Activated naive CD8-positive, alpha-beta T cell treated with anti-CD3 and anti-CD28 coated beads for 36 hours (primary cell): ENCODE results near the gene RPS21. TPM values are rescaled to one million over a fixed set of nuclear protein-coding genes. Genes with fewer than 3 reads are reported as not detected.

Experiments used
- DNase-seq: peaks from one replicate; pipeline ENCODE4 v3.0.0; 2021
- H3K27ac Mint-ChIP-seq: one replicate; pipeline ENCODE4 v1.8.0; 2022; ENCODE audit warnings: mild to moderate bottlenecking, moderate library complexity, mixed read lengths
- H3K27me3 Mint-ChIP-seq: one replicate; pipeline ENCODE4 v1.8.0; 2022; ENCODE audit warnings: mild to moderate bottlenecking, mixed read lengths
- H3K36me3 Mint-ChIP-seq: one replicate; pipeline ENCODE4 v1.8.0; 2021; ENCODE audit warnings: mild to moderate bottlenecking, mixed read lengths
- H3K4me1 Mint-ChIP-seq: one replicate; pipeline ENCODE4 v1.8.0; 2021; ENCODE audit warnings: mixed read lengths
- H3K4me3 Mint-ChIP-seq: one replicate; pipeline ENCODE4 v1.8.0; 2022; ENCODE audit warnings: mild to moderate bottlenecking, moderate library complexity, mixed read lengths
- H3K9me3 Mint-ChIP-seq: one replicate; pipeline ENCODE4 v1.8.0; 2022; ENCODE audit warnings: mixed read lengths
- total RNA-seq, 2 experiments: library from RNA; stranded (reverse); gene quantifications; one replicate each; pipeline ENCODE4 v1.2.3, GENCODE V29; 2021

RPS21 gene
- total RNA-seq, 2 experiments from 2014 or later: 2,242 to 2,482 TPM

- no peak overlapping the region for H3K4me3 Mint-ChIP-seq
- no peaks in the 10 kb centered on the region for H3K27me3 Mint-ChIP-seq
- peaks cover 2% of the 10 kb centered on the region for H3K36me3 Mint-ChIP-seq
- no peak for DNase-seq
- peaks cover 5% of the 10 kb centered on the region for H3K9me3 Mint-ChIP-seq
- no peak overlapping the region for H3K27ac Mint-ChIP-seq
- no peaks in the 10 kb centered on the region for H3K4me1 Mint-ChIP-seq
These were observed 36.1 kb upstream of the RPS21 start for GRCh38 chr20:62350629-62351422.

DNA sequence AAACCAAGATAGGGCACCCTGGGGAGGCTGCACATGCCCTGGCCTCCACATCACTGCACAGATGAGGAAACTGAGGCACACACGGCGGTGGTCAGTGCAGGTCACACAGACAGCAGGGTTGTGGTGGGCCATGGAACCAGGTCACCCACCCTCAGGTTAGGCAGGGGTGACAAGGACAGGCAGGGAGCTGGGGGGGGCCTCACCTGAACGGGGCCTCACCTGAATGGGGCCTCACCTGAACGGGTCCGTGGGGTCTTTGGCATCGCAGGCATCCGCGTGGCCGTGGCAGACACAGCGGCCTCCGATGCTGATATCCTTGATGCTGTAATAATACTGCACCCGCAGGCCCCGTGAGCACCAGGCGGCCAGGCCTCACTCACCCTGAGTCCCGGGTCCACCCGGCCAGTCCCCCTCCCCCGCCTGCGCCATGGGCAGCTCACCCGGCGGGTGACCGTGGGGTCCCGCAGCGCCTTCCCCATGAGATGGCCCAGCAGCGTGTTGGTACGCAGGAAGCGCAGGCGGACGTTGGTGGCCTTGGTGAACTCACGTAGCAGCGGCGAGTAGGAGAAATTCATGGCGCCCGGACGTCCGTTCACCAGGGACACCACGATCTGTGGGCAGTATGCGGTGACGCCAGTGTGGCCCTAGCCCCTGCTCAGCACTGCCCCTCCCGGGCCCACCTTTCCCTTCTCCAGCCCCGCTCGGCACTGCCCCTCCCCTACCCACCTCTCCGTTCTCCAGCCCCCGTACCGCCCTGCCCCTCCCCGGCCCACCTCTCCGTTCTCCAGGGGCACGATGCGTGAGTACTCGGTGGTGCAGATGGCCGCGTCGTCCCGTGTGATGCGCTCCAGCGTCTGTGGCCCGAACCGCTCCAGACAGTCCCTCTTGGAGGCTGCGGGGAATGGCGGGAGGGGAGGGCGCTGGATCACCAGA is 35.2 kb upstream of the RPS21 start:
- H3K4me3 Mint-ChIP-seq: no peak overlapping the region
- peaks cover 5% of the 10 kb centered on the region for H3K9me3 Mint-ChIP-seq

GRCh38 chr20:62352402-62353288 is 34.3 kb upstream of the RPS21 start:
- H3K27me3 Mint-ChIP-seq: peaks cover 3% of the 10 kb centered on the region
- peaks cover 5% of the 10 kb centered on the region for H3K9me3 Mint-ChIP-seq
- no peak overlapping the region for H3K27ac Mint-ChIP-seq
- no peaks in the 10 kb centered on the region for H3K4me1 Mint-ChIP-seq
- H3K36me3 Mint-ChIP-seq: peaks cover 2% of the 10 kb centered on the region
- no peak overlapping the region for H3K4me3 Mint-ChIP-seq
- DNase-seq: no peak

More for the DNA sequence above, 35.2 kb upstream of the RPS21 start:
- no peak overlapping the region for H3K27ac Mint-ChIP-seq
- H3K4me1 Mint-ChIP-seq: no peaks in the 10 kb centered on the region
- no peak for DNase-seq
- peaks cover 2% of the 10 kb centered on the region for H3K27me3 Mint-ChIP-seq
- peaks cover 2% of the 10 kb centered on the region for H3K36me3 Mint-ChIP-seq

DNA sequence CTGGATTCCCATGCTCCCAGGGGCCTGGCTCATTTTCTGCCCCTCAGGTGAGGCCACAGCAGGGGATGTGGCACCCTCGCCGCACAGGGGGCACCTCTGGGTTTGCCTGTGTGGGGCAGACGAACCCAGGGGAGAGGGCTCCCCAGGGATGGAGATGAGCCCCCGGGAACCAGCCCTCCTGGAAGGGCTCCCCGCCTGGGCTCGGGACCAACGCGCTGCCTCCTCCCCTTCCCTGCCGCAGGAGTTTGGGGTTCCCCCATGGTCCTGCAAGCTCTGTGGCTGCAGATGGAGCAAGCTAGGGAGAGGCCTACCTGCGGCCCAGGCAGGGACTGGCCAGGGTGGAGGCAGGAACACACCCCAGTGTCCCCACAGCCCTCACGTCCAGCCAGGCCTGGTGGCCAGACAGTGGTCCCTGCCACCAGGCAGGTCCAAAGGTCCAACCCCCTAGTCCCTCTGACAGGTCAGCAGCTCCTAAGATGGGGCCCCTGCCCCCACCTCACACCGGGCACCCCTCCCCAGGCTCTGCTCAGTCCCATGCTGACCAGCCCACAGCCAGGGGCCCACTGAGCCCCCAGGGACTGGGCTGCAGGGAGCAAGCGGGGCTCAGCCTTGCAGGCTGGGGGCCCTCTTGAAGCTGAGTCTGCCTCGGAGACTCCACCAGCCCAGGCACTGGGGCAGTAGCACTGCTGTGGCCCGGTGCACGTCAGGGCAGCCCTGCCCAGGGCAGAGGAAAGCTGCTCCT is 33.4 kb upstream of the RPS21 start:
- no peak overlapping the region for H3K4me3 Mint-ChIP-seq
- H3K27ac Mint-ChIP-seq: no peak overlapping the region
- peaks cover 2% of the 10 kb centered on the region for H3K36me3 Mint-ChIP-seq
- H3K9me3 Mint-ChIP-seq: peaks cover 5% of the 10 kb centered on the region
- peaks cover 3% of the 10 kb centered on the region for H3K27me3 Mint-ChIP-seq
- DNase-seq: no peak
- H3K4me1 Mint-ChIP-seq: no peaks in the 10 kb centered on the region

GRCh38 chr20:62354031-62354808 is 32.7 kb upstream of the RPS21 start:
- no peak overlapping the region for H3K27ac Mint-ChIP-seq
- no peaks in the 10 kb centered on the region for H3K4me1 Mint-ChIP-seq
- no peak overlapping the region for H3K4me3 Mint-ChIP-seq
- peaks cover 2% of the 10 kb centered on the region for H3K9me3 Mint-ChIP-seq
- peaks cover 3% of the 10 kb centered on the region for H3K27me3 Mint-ChIP-seq
- peaks cover 2% of the 10 kb centered on the region for H3K36me3 Mint-ChIP-seq
- no peak for DNase-seq

DNA sequence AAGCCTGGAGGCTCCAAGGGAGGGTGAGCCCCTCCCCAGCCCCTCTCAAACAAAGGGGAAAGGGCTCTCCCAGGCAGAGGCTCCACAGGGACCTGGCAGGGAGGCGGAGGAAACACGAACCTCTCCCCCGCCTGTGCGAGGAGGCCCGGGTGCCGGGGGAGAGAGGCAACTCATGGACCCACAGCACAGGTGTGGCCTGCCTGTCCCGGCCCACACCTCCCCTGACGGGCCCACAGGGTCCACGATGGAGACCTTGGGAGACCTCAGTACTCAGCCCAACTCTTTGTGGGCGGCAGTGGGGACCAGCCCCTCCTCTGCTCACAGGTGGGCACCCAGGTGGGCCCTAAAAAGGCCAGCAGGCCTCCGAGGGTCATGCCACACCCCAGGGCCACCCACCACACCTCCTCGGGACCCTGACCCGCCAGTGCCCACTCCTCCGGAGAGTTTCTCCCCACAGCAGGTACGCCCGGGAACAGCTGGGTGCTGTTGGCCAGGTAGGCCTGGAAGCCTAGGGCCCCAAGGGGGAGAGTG is 32.0 kb upstream of the RPS21 start:
- Mint-ChIP-seq H3K4me3 (no peak overlapping the region), H3K9me3 (no peaks in the 10 kb centered on the region), H3K27ac (no peak overlapping the region), H3K4me1 (no peaks in the 10 kb centered on the region), H3K36me3 (no peaks in the 10 kb centered on the region), H3K27me3 (peaks cover 3% of the 10 kb centered on the region)
- no peak for DNase-seq

GRCh38 chr20:62355516-62355877 is 31.4 kb upstream of the RPS21 start:
- no peaks in the 10 kb centered on the region for H3K4me1 Mint-ChIP-seq
- H3K27me3 Mint-ChIP-seq: peaks cover 3% of the 10 kb centered on the region
- no peak for DNase-seq
- H3K9me3 Mint-ChIP-seq: no peaks in the 10 kb centered on the region
- no peak overlapping the region for H3K27ac Mint-ChIP-seq
- H3K4me3 Mint-ChIP-seq: no peak overlapping the region
- no peaks in the 10 kb centered on the region for H3K36me3 Mint-ChIP-seq

DNA sequence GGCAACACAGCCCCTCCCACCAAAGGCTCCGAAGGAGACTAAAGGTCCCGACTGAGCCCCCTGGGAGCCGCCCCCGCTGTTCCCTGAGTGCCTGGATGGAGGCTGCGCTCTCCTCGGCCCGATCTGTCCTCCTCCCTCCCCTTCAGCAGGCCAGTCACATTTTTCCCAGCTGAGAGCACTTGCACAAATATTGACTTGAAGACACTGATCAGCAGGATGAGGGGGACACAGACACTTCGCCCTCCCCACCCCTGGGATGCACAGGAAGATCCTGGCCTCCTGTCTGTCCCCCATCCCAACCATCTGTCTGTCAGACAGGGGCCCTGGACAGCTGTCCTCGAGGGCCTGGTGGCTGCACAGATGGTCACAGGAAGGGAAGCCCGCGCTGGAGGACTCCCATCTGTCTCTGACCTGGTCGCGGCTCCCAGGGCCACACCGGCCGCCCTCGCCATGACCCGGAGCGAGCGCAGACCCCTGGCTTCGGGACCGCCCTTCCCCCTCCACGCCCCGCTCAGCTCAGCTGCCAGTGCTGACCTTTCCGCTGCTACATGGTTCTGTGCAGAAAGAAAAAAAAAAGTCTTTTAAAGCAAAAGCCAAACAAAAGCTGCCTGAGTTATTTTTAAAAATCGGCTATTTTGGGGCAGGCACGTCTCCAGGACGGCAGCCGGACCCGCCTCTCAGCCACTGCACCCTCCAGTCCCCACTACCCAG is 30.9 kb upstream of the RPS21 start:
- Mint-ChIP-seq H3K9me3 (no peaks in the 10 kb centered on the region), H3K36me3 (no peaks in the 10 kb centered on the region), H3K27me3 (peaks cover 3% of the 10 kb centered on the region), H3K27ac (no peak overlapping the region), H3K4me1 (no peaks in the 10 kb centered on the region), H3K4me3 (no peak overlapping the region)
- DNase-seq: no peak

GRCh38 chr20:62356589-62357186 is 30.2 kb upstream of the RPS21 start:
- Mint-ChIP-seq H3K4me3 (no peak overlapping the region), H3K27me3 (peaks cover 3% of the 10 kb centered on the region), H3K27ac (no peak overlapping the region), H3K4me1 (no peaks in the 10 kb centered on the region), H3K9me3 (no peaks in the 10 kb centered on the region), H3K36me3 (no peaks in the 10 kb centered on the region)
- no peak for DNase-seq

DNA sequence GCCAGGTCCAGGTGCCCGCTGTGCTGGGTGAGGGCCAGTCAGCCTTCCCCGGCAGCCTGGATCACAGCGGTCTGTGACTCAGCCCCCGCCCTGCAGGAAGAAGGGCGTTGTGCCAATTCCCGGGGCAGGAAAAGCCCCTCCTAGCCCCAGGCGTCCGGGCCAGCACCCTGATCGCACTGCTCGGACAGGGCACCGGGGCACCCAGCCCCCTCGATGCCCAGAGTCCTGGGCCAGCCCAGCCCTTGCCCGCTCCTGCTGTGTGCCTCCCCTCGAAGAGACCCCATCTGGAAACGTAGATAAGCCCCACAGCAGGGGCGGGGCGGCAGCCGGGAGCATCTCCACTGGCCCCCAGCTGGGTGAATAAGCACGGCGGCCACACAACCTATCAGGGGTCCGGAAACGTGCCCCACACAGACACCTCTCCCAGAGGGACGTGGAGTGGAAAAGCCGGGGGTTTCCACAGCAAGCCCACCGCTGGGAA is 29.7 kb upstream of the RPS21 start:
- Mint-ChIP-seq H3K4me3 (no peak overlapping the region), H3K27me3 (peaks cover 3% of the 10 kb centered on the region), H3K9me3 (no peaks in the 10 kb centered on the region), H3K27ac (no peak overlapping the region), H3K36me3 (no peaks in the 10 kb centered on the region), H3K4me1 (no peaks in the 10 kb centered on the region)
- no peak for DNase-seq

DNA sequence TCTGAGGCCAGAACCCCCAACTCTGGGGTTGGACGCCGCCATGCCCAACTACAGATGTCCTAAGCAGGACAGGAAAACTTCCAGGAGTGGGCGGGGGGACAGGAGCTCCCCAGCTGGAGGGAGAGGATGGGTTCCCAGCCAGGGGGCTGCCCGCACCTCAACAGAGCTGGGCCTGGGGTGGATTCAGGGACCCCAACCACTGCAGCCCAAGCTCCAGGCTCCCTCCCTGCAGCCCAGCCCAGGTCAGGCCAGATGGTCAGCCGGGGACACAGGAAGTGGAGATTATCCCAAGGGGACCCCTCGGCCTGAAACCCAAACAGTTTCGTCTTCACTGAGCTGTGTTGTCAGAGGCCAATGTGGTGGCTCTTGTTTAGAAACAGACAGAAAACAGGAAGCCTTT is 29.2 kb upstream of the RPS21 start:
- H3K36me3 Mint-ChIP-seq: no peaks in the 10 kb centered on the region
- H3K27me3 Mint-ChIP-seq: peaks cover 7% of the 10 kb centered on the region
- H3K9me3 Mint-ChIP-seq: no peaks in the 10 kb centered on the region
- H3K4me1 Mint-ChIP-seq: no peaks in the 10 kb centered on the region
- H3K4me3 Mint-ChIP-seq: no peak overlapping the region
- DNase-seq: no peak
- H3K27ac Mint-ChIP-seq: no peak overlapping the region

DNA sequence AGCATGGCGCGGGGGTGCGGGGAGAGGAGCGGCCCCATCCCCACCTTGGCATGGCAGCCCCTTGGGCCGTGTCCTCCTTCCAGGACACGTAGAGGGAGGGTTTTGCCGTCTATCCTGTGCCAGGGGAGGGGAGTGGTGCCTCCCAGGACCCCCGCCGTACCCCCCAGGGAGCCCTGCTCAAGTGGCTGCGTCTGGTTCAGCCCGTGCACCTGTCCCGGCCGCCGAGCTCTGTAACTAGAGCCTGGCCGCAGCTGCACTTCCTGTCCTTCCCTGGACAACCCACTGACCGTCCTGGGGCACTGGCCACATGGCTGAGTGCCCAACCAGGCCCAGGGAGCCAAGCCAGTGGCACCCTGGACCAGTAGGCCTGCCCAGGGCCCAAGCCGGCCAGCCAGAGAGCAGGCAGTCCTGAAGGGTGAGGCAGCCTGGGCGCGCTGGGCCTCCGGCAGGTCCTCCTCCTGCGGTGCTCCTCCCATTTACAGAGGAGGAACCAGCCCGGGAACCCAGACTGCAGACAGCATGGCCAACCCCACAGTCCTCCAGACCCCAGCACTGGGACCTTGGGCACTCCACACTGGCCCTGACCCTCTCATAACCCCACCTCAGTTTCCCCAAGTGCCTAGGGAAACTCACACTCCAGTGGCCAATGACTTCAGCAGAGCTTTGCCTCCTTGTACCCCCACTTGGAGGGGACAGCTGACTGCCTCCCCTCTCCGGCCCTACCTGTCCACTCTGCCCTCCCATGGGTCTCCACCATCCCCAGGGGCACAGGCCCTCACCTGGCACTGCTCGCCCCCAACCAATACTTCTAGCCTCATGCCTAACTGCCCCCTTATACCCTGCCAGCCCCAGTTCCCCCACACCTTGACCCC is 28.5 kb upstream of the RPS21 start:
- Mint-ChIP-seq H3K36me3 (no peaks in the 10 kb centered on the region), H3K9me3 (no peaks in the 10 kb centered on the region), H3K27ac (no peak overlapping the region), H3K27me3 (peaks cover 11% of the 10 kb centered on the region), H3K4me1 (no peaks in the 10 kb centered on the region), H3K4me3 (no peak overlapping the region)
- no peak for DNase-seq
